GM12872 (cell line): ENCODE data around the gene NHSL2.

ENCODE experiments used
- CTCF ChIP-seq: IDR thresholded peaks from 3 replicates; pipeline ENCODE4 v1.5.1; 2011; ENCODE audit warnings: low read depth, mild to moderate bottlenecking, low read length, moderate library complexity; ENCODE audit not compliant: insufficient read depth

NHSL2 gene

GRCh38 chrX:72181178-72182125, 270.8 kb downstream of the NHSL2 start, which contains the start of gene PIN4:
Gene PIN4, plus strand, starts transcription at chrX:72181757. Its CDS starts 29 bp downstream, at chrX:72181786.
- no peak for TF ChIP-seq CTCF

- TF ChIP-seq CTCF = no peak
Observed at GRCh38 chrX:72182924-72183323, 272.3 kb downstream of the NHSL2 start.

GRCh38 chrX:72201836-72202536, 291.3 kb downstream of the NHSL2 start:
- TF ChIP-seq CTCF = no peak
